Body of pancreas (tissue), 4 donors: ENCODE results near the gene OR2H2. TPM values are rescaled to one million over a fixed set of nuclear protein-coding genes. Genes with fewer than 3 reads are reported as not detected.

ENCODE experiments used
- ATAC-seq: fragments of 150-250 bp; one replicate; pipeline ENCODE4 v1.9.1; 2016
- DNase-seq, 4 donors: peaks; one replicate each; pipeline ENCODE4 v3.0.0-alpha.2; 2019
- H3K27ac ChIP-seq, 4 donors: fragments of 200-600 bp; sonication (generic); 1 replicate in 3 of 4; 2 replicates in 1 of 4; pipeline versions ENCODE4 v1.5.1 to v1.6.1; 2016 to 2019; ENCODE audit warnings: mild to moderate bottlenecking in 1 of 4, mixed read lengths in 1 of 4, moderate library complexity in 1 of 4
- H3K27me3 ChIP-seq, 2 donors: fragments of 200-600 bp; sonication (generic); one replicate each; pipeline ENCODE4 v1.6.0; 2016; ENCODE audit warnings: mild to moderate bottlenecking in 1 of 2
- H3K36me3 ChIP-seq, 2 donors: fragments of 200-600 bp; sonication (generic); replicated peaks in 1 of 2; 2 replicates each; pipeline ENCODE4 v1.5.1; 2016; ENCODE audit warnings: low read depth in 2 of 2; ENCODE audit not compliant: insufficient read depth in 1 of 2
- H3K4me1 ChIP-seq: fragments of 200-600 bp; sonication (generic); one replicate; pipeline ENCODE4 v1.6.0; 2016
- H3K4me3 ChIP-seq, 2 donors: fragments of 200-600 bp; sonication (generic); 1 replicate in 1 of 2; 2 replicates in 1 of 2; pipeline ENCODE4 v1.5.1; 2016 to 2019
- H3K9me3 ChIP-seq, 3 donors: fragments of 200-600 bp; sonication (generic); 1 replicate in 2 of 3; 2 replicates in 1 of 3; pipeline ENCODE4 v1.5.1; 2016
- POLR2A ChIP-seq, 3 donors: fragments of 450-650 bp; IDR thresholded peaks; one replicate each; pipeline ENCODE4 v1.6.1; 2016; ENCODE audit warnings: antibody characterized with exemption in 3 of 3, mild to moderate bottlenecking in 2 of 3
- WGBS, 2 donors: methylation state at CpG; one replicate each; pipeline ENCODE4 v1.1.5; 2017; 5-methylcytosine and 5-hydroxymethylcytosine counted together
- intact Hi-C: fragments of 100-400 bp; cut with DNase I; formaldehyde crosslinking; loops from one replicate; pipeline ENCODE4 v1.15.1; 2023
- total RNA-seq, 2 donors: library from RNA; depleted of rRNA; stranded (reverse); fragments of >200 nt; gene quantifications; one replicate each; pipeline ENCODE4 v1.1.0, GENCODE V29; 2016
- TF ChIP-seq, protein P1 (sequence below), 7 experiments: fragments of 450-650 bp in 4 of 7; fragments of 200-600 bp in 3 of 7; sonication (generic) in 3 of 7; IDR thresholded peaks; one replicate each; pipeline ENCODE4 v1.5.1; 2016 to 2019; ENCODE audit warnings: antibody characterized with exemption in 7 of 7

Gene OR2H2
- total RNA-seq, 2 donors from 2014 or later = not detected

DNA sequence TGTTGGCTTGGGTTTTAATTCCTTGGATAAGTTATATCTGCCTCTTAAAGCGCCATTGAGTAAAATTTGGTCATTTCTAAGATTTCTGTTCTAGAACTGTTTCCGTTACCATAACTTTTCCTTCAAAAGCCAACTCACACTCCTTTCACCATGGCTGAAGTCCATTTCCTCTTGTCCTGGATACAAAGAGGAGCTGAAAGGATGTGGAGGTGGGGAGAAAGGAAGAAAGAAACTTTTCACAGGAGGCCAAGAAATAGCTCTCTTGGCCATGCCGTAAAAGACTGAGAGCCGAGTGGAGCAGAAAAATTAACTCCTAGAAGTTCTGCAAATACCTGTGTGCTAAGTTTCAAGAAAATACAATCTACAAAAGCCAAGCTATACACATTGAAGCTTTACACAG, 26.5 kb downstream of the OR2H2 start:
- ATAC-seq (no peak), DNase-seq (no peak)
- Histone ChIP-seq H3K9me3 (no peaks in the 10 kb centered on the region), H3K4me3 (no peak overlapping the region), H3K4me1 (no peaks in the 10 kb centered on the region), H3K27me3 (no peaks in the 10 kb centered on the region), H3K36me3 (no peaks in the 10 kb centered on the region), H3K27ac (no peak overlapping the region)
- no peak for TF ChIP-seq POLR2A (IDR thresholded peaks at IDR 0.05)
- TF ChIP-seq, protein P1, sequence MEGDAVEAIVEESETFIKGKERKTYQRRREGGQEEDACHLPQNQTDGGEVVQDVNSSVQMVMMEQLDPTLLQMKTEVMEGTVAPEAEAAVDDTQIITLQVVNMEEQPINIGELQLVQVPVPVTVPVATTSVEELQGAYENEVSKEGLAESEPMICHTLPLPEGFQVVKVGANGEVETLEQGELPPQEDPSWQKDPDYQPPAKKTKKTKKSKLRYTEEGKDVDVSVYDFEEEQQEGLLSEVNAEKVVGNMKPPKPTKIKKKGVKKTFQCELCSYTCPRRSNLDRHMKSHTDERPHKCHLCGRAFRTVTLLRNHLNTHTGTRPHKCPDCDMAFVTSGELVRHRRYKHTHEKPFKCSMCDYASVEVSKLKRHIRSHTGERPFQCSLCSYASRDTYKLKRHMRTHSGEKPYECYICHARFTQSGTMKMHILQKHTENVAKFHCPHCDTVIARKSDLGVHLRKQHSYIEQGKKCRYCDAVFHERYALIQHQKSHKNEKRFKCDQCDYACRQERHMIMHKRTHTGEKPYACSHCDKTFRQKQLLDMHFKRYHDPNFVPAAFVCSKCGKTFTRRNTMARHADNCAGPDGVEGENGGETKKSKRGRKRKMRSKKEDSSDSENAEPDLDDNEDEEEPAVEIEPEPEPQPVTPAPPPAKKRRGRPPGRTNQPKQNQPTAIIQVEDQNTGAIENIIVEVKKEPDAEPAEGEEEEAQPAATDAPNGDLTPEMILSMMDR (IDR thresholded peaks at IDR 0.05) = no peak
- WGBS, 2 donors = 87% methylated on average over 4 of the region's 4 CpGs
- intact Hi-C loops = no loop called here

DNA sequence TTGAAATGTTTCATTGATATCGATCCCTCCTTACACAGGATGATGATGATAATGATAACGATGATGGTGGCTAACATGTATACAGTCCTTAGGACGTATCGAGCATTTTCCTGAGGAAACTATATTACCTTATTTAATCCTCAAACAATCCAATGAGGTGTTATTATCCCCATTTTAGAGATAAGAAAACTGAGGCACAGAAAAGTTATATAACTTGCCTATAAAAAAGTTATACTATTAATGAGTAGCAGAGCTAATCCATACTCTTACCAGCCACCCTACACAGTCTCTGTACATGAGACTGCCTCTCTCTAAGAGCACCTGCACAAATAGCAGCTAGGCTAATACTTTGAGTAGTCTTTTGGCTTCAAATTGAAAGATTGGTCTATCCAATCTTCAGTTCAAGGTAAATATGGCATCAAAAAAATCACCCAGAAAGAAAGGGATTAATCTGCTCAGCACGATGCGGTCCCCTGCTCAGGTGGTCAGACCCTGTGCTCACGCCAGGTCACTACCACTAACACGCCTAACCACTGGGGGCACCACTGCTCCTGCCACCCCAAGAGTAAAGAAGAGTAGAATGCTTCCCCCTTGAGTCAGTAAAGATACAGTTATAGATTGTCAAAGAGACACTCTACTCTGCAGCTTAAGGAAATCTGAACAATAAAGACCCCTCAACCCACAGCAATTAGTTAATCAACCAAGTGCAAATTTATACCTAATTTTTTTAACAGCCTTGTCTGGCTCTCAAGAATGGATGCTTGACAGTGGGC, 33.0 kb downstream of the OR2H2 start:
- intact Hi-C loops = no loop called here
- no peak overlapping the region for H3K27ac ChIP-seq
- no peaks in the 10 kb centered on the region for H3K9me3 ChIP-seq
- no peak overlapping the region for H3K4me3 ChIP-seq
- TF ChIP-seq, protein P1 (IDR thresholded peaks at IDR 0.05) = no peak
- H3K4me1 ChIP-seq = no peaks in the 10 kb centered on the region
- ATAC-seq (no peak), DNase-seq (no peak)
- 90 to 94% methylated on average over 8 of the region's 8 CpGs for WGBS, 2 donors
- H3K27me3 ChIP-seq = no peaks in the 10 kb centered on the region
- H3K36me3 ChIP-seq = no peaks in the 10 kb centered on the region

DNA sequence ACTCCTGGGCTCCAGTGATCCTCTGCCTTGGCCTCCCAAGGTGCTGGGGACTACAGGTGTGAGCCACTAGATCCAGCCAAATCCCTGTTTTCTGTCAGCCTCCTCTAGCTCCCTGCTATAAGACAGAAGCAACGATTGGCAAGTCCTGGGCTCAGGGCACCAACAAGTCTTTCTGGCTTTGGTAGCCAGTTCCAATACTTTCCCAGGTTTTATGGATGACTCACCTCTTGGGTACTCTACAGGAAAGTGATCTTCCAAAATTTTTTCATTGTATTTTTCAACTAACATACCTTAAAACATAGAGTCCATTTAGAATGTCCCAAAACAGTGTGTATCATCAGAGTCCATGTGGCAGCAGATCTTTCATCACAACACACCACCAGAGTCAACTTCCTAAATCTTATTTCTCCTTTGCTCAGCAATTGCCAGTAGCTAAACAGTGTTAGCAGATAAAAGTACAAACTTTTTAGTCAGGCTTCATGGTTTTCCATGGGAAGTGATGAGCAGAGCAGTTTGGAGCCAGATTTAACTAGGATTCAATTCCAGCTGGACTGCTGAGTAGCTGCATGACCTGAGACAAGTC, 34.7 kb downstream of the OR2H2 start:
- H3K27me3 ChIP-seq = no peaks in the 10 kb centered on the region
- H3K4me1 ChIP-seq = no peaks in the 10 kb centered on the region
- DNase-seq = no peak
- 47 to 69% methylated on average over 1 of the region's 1 CpG for WGBS, 2 donors
- H3K4me3 ChIP-seq = no peak overlapping the region
- no peak for ATAC-seq
- no peak overlapping the region for H3K27ac ChIP-seq
- intact Hi-C loops = no loop called here
- no peaks in the 10 kb centered on the region for H3K9me3 ChIP-seq
- TF ChIP-seq POLR2A (IDR thresholded peaks at IDR 0.05) = no peak
- TF ChIP-seq, protein P1 (IDR thresholded peaks at IDR 0.05) = no peak
- H3K36me3 ChIP-seq = no peaks in the 10 kb centered on the region

DNA sequence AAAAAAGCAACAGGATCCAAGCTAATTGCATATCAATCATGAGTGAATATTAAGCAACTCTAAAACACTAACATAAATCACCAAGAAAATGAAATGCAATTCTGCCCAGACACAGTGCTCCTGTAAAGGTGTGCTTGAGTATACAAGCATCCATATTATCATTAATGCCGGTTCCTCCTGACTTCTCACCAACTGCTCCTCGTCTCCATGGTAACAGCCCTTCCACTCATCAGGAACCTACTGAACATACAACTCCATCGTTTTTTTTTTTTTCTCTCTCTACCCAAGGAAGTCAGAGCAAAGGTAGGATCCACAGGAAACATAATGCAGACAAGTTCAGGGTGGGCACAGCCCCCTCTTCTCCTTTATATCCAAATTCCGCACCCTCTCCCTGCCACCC, 35.7 kb downstream of the OR2H2 start:
- Histone ChIP-seq H3K36me3 (no peaks in the 10 kb centered on the region), H3K27me3 (no peaks in the 10 kb centered on the region), H3K4me1 (no peaks in the 10 kb centered on the region), H3K4me3 (no peak overlapping the region), H3K9me3 (no peaks in the 10 kb centered on the region), H3K27ac (no peak overlapping the region)
- ATAC-seq (no peak), DNase-seq (no peak)
- TF ChIP-seq, protein P1 (IDR thresholded peaks at IDR 0.05) = no peak
- no peak for TF ChIP-seq POLR2A (IDR thresholded peaks at IDR 0.05)
- WGBS, 2 donors = 57 to 69% methylated on average over 4 of the region's 4 CpGs
- intact Hi-C loops = no loop called here

DNA sequence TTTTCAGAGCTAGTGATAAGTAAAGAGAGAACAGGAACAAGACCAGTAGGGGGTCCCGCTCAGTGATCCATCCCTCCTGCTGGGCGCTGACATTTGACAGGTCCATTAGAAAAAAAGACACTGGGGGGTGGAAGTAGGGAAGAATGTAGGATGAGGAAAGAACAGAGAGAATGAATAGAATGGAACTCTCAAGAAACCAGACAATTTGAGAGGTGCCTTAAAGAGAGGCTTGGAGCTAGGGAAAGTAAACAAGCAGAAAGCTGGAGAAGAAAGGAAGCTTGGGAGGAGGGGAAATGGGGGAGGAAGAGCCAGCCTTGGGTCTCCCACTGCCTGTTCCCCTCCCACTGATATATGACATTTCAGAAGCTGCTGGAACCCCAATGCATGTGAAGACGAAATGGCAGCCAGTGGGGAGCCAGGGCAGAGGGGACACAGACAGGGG, 39.6 kb downstream of the OR2H2 start:
- no peak overlapping the region for H3K27ac ChIP-seq
- H3K9me3 ChIP-seq = no peaks in the 10 kb centered on the region
- no peak for TF ChIP-seq POLR2A (IDR thresholded peaks at IDR 0.05)
- TF ChIP-seq, protein P1 (IDR thresholded peaks at IDR 0.05) = no peak
- H3K27me3 ChIP-seq = no peaks in the 10 kb centered on the region
- no peak for ATAC-seq
- H3K4me1 ChIP-seq = peaks cover 19% of the 10 kb centered on the region
- DNase-seq = no peak
- intact Hi-C loops = no loop called here
- WGBS, 2 donors = 63 to 78% methylated on average over 3 of the region's 3 CpGs
- no peaks in the 10 kb centered on the region for H3K36me3 ChIP-seq
- H3K4me3 ChIP-seq = no peak overlapping the region
